ENCODE measurements around the gene ZBTB5. TPM values are rescaled to one million over a fixed set of nuclear protein-coding genes. Genes with fewer than 3 reads are reported as not detected.
A peak's percentile ranks its signal among the peaks of the same experiment; 100 is the strongest.

Gene ZBTB5
- total RNA-seq, 1 experiment from 2014 or later: 17.2 TPM

DNA sequence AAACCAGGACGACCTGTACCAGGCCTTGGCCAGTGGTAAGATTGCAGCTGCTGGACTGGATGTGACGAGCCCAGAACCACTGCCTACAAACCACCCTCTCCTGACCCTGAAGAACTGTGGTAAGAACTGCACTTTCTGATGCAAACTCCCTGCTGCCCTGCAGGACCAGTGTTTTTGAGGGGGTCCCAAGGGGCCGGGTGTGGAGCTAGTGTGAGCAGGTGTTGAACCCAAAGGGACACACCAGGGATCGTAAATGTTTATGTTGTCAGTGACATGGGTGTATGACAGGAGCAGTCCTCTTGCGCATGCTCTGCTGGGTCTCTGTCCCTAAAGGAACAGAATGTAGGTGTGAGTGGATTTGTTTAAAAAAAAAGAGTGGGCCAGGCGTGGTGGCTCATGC, 33.2 kb downstream of the ZBTB5 start:
- intact Hi-C loops (cut with micrococcal nuclease; ENCODE audit: unreplicated experiment): no loop called here
- Histone ChIP-seq H3K36me3 (ENCODE audit: insufficient read depth, low read length, poor library complexity, severe bottlenecking) (peaks cover 74% of the 10 kb centered on the region), H3K9me3 (ENCODE audit: low read depth, low read length, poor library complexity, severe bottlenecking) (no peaks in the 10 kb centered on the region), H3K4me1 (ENCODE audit: insufficient read depth, low read length, poor library complexity, severe bottlenecking) (no peaks in the 10 kb centered on the region), H3K27me3 (replicated peaks; ENCODE audit: insufficient read depth, low read depth, low read length, poor library complexity) (no peaks in the 10 kb centered on the region), H3K4me3 (ENCODE audit: low read depth, low read length, poor library complexity, severe bottlenecking) (no peak overlapping the region), H3K27ac (ENCODE audit: low read depth, low read length, poor library complexity, severe bottlenecking) (no peak overlapping the region)
- ChIA-PET POLR2A (ENCODE audit: low non-redundant PET) (no interaction called here), CTCF (no interaction called here)
- no peak for DNase-seq (ENCODE audit: low spot score)
- no TSS peak for BruUV-seq (replicated peaks)
- no peak for TF ChIP-seq EZH2 (IDR thresholded peaks at IDR 0.05; ENCODE audit: borderline replicate concordance, low read depth, low read length, poor library complexity, severe bottlenecking)
- TF ChIP-seq, protein P1, sequence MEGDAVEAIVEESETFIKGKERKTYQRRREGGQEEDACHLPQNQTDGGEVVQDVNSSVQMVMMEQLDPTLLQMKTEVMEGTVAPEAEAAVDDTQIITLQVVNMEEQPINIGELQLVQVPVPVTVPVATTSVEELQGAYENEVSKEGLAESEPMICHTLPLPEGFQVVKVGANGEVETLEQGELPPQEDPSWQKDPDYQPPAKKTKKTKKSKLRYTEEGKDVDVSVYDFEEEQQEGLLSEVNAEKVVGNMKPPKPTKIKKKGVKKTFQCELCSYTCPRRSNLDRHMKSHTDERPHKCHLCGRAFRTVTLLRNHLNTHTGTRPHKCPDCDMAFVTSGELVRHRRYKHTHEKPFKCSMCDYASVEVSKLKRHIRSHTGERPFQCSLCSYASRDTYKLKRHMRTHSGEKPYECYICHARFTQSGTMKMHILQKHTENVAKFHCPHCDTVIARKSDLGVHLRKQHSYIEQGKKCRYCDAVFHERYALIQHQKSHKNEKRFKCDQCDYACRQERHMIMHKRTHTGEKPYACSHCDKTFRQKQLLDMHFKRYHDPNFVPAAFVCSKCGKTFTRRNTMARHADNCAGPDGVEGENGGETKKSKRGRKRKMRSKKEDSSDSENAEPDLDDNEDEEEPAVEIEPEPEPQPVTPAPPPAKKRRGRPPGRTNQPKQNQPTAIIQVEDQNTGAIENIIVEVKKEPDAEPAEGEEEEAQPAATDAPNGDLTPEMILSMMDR (conservative IDR thresholded peaks at IDR 0.05; ENCODE audit: low read depth, low read length): no peak

DNA sequence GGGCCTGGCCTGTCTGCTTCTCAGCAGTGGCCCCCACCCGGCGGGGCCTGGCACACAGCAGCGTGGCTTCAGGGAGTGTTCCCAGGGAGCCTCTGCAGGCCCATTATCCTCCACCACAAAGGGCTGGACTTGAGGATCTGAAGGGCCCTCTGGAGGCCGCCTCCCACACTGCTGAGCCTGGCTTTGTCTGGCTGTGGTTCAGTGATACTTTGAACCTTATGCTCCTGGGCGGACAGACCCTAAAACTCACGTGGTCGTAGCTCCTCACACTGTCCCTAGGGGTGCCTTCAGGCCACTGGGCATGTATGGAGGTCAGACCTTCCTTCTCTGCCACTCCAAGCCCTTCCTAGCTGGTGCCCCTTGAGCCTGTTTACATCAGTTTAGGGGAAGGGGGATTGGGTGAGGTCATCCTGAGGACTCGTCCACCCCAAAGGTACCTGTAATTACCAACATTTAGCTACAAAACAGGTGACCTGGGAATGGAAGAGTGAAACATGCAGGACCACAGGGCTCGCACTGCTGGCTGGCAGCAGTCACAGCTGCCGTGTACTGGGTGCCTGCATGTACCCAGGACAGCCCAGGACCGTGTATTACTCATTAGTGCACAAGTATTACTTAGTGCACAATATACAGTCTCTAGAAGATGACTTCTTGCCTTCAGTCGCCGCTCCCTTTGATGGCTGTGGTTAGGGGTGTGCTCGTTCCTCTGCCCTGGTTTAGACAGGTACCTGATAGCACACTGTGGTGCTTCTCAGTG, 34.2 kb downstream of the ZBTB5 start:
- CTCF ChIA-PET: no interaction called here
- POLR2A ChIA-PET (ENCODE audit: low non-redundant PET): no interaction called here
- DNase-seq (ENCODE audit: low spot score): no peak
- Histone ChIP-seq H3K27me3 (replicated peaks; ENCODE audit: insufficient read depth, low read depth, low read length, poor library complexity) (no peaks in the 10 kb centered on the region), H3K4me3 (ENCODE audit: low read depth, low read length, poor library complexity, severe bottlenecking) (no peak overlapping the region), H3K4me1 (ENCODE audit: insufficient read depth, low read length, poor library complexity, severe bottlenecking) (no peaks in the 10 kb centered on the region), H3K36me3 (ENCODE audit: insufficient read depth, low read length, poor library complexity, severe bottlenecking) (peaks cover 74% of the 10 kb centered on the region), H3K27ac (ENCODE audit: low read depth, low read length, poor library complexity, severe bottlenecking) (peak overlapping the region; percentile 10), H3K9me3 (ENCODE audit: low read depth, low read length, poor library complexity, severe bottlenecking) (no peaks in the 10 kb centered on the region)
- TF ChIP-seq, protein P1 (conservative IDR thresholded peaks at IDR 0.05; ENCODE audit: low read depth, low read length): no peak
- TF ChIP-seq EZH2 (IDR thresholded peaks at IDR 0.05; ENCODE audit: borderline replicate concordance, low read depth, low read length, poor library complexity, severe bottlenecking): no peak
- intact Hi-C loops (cut with micrococcal nuclease; ENCODE audit: unreplicated experiment): no loop called here
- no TSS peak for BruUV-seq (replicated peaks)

DNA sequence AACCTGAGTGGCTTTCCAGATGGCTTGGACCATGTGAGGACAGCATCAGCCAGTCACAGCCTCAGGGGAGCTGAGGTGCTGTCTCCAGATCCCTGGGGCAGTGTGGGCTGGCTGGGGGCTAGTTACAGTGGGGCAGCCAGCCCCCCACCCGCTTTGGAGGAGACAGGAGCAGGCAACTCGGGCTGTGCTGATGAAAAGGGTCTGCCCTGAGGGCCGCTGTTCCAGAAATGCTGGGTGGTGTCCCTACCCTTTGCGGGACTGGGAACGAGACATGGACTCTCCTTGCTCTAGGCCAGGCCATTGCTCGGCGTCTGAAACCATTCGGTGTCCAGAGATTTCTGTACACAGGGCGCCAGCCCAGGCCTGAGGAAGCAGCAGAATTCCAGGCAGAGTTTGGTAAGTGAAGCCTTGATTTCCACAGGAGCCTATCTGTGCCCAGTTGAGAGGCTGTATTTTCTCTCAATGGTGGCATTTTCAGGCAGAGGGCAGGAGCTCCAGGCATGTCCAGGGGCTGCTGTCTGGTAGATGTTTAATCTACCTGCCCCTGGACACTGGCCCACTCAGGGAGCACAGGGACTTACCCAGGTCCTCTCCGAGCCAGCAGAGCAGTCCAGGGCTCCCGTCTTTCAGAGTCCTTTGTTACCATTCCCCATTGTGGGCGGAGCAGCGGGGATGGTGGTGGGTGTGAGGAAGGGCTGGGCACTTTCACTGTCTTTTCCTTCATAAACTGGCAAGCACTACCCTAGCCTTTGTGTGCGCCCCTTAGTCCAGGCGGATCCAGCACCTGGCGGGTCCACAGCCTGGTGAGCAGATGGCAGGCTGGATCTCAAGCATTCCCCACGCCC, 35.6 kb downstream of the ZBTB5 start:
- Histone ChIP-seq H3K27me3 (replicated peaks; ENCODE audit: insufficient read depth, low read depth, low read length, poor library complexity) (no peaks in the 10 kb centered on the region), H3K4me3 (ENCODE audit: low read depth, low read length, poor library complexity, severe bottlenecking) (no peak overlapping the region), H3K4me1 (ENCODE audit: insufficient read depth, low read length, poor library complexity, severe bottlenecking) (peaks cover 7% of the 10 kb centered on the region), H3K36me3 (ENCODE audit: insufficient read depth, low read length, poor library complexity, severe bottlenecking) (peaks cover 68% of the 10 kb centered on the region), H3K27ac (ENCODE audit: low read depth, low read length, poor library complexity, severe bottlenecking) (peak overlapping the region; percentile 30), H3K9me3 (ENCODE audit: low read depth, low read length, poor library complexity, severe bottlenecking) (no peaks in the 10 kb centered on the region)
- DNase-seq (ENCODE audit: low spot score): no peak
- BruUV-seq (replicated peaks): no TSS peak
- ChIA-PET POLR2A (ENCODE audit: low non-redundant PET) (no interaction called here), CTCF (no interaction called here)
- TF ChIP-seq EZH2 (IDR thresholded peaks at IDR 0.05; ENCODE audit: borderline replicate concordance, low read depth, low read length, poor library complexity, severe bottlenecking): no peak
- TF ChIP-seq, protein P1 (conservative IDR thresholded peaks at IDR 0.05; ENCODE audit: low read depth, low read length): no peak
- intact Hi-C loops (cut with micrococcal nuclease; ENCODE audit: unreplicated experiment): no loop called here

Data from A673 (cell line).